UCSD-AML1 (cell line): ENCODE data around the gene ANKEF1.

ENCODE experiments used
- DNase-seq: peaks from one replicate; lab custom pipeline; 2025; ENCODE audit not compliant: unreplicated experiment; lab: John Stamatoyannopoulos, UW

Gene ANKEF1

DNA sequence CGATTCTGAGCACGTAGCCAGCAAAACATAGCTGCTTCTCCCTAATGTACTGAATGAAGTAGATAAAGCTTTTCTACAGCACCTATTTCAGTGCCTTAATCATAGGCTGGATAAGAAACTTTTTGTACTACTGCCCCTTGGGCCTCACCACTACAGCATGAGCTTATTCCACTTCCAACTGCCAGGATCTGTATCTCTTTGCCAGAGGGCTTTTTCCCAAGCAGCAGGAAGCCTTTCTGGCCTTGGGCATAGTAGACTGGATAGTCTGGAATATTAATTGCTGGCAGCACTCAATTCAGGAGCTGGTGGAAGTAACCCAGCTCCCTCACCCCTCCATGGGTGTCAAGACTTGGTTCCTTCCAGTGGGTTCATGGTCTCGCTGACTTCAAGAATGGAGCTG lies 43.6 kb downstream of the ANKEF1 start:
- no peak for DNase-seq

DNA sequence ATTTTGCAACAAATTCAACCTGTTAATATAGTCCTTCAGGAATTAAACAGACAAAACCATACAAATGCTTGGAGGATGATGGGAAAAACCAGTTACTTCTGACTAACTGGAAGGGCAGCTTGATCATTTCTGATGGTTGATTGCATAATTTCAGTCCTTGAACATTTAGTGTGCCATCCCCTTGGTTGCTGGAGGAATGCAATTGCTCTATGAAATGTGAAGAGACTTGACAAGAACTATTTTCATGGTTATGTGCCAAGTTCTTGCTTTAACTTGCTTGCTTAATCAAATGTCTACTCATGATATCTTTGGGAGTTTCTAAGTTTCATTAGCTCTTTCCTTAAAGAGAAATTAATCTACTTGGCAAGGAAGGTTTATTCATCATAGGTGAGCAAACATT lies 45.2 kb downstream of the ANKEF1 start:
- no peak for DNase-seq

DNA sequence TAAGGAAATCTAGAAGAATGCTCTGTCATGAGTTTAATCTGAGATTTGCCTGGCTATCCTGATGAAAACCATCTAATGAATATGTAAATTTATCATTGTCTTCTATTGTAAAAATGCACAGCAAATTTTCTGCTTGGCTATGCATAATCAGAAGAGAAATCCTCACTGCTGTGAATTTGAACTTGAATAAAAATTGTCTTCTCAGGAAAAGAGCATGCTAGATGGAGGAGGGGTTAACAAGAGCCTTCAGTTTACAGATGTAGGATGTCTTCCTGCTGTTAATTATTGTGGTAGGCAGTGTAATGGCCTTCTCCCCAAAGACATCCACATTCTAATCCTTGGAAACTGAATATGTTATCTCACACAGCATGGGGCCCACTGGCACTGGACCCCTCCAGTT lies 45.8 kb downstream of the ANKEF1 start:
- no peak for DNase-seq

DNA sequence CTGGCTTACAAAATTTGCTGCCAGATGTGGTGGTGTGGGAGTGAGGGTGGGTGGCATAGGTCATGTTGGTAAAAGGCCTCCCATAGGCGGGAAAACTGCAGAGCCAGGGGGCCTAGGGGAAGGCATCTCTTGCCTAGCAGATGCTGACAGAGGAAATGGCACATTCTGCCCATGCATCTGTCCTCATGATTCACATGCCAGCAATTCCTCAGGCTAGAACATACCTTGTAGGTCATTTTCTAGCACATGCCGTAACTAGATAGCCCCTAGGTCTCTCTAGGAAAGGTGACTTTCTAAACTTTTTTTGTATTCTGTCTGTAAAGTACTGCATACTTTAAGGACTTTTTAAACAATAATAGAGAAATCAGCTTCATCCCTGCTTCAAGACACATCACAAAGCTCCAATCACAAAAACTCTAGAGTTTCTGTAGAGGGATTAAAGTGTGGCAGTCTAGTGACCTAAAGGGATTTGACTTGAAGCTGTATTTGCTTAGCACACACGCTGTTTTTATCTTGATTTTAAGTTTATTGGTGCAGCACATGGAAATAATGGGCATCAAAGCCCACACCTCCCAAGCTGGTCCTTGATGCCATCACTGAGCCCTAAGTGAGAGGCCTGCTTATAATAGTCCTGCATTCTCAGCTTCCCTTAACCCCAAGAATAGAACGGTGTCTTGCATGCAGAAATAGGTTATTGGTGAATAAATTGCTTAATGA lies 55.2 kb downstream of the ANKEF1 start:
- DNase-seq: no peak

DNA sequence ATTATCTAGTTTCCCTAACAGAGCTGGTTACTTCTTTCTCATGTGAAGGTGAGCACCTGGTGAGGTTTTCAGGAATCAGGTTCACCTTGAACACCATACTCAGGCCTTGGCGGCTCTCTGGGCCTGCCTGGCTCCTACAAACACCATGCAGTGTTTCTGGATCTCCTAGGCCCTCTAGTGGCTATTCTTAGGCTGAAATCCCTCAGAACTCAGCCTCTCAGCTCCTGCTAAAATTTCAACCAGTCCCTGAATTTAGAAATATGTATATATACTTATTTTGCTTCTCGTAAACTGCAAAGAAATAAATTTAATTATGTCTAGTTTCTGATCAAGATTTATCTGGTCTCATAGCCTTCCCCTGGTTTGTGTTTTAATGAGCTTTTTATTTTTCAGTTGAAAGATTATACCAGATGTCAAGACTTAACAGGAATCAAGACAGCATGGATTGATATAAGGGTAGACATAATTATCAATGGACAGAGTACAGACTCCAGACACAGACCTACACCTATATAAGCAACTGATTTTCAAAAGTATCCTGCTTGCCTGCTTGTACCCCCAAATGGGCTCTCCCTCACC lies 55.9 kb downstream of the ANKEF1 start:
- DNase-seq: no peak

DNA sequence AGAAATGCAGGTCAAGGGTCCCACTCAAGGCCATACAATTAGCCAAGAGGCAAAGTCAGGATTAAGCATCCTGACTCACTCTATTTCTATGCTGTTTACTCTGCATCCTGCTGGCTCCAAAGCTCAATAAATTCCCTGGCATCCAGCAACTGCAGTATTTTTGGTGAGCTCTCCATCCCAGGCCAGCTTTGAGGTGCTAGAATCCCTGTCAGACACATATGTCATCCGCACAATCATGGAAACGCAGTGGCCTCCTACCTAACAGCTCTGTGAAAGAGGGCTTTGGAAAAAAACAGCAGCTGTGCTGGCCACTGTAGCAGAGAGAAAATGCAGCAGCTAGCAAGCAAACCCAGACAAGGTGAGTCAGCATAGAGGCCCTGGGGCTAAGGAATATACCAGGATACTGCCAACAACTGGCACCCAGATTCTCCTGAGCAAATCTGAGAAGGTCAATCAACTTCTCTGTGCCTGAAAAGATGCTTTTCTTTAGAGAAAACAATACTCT lies 58.4 kb downstream of the ANKEF1 start:
- no peak for DNase-seq

DNA sequence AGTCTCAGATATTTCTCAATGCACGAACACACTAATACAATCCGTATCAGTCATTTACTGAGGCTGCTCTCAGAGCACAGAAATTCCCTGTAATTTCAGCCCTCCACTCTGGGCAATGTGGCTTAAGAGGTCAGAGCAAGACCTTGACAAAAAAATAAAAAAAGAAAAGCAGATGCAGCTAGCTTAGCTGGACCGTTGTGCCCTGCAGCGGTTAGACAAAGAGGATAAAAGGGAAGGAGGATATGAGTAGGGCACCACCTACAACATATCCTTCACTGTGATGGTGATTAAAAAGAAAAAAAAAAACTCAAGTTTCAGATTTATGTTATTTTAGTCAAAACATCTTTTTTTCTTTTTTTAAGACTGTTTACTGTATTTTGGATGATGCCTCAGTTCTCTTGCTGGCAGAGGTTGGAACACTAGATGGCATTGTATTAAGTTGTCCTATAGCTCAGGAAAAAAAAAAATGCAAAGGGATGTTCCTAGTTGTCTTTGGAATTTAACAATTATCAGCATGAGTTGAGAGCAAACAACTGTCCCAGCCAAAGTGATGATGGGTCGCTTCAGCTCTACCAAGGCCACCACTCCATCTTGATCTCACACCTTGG lies 59.9 kb downstream of the ANKEF1 start:
- DNase-seq: no peak

DNA sequence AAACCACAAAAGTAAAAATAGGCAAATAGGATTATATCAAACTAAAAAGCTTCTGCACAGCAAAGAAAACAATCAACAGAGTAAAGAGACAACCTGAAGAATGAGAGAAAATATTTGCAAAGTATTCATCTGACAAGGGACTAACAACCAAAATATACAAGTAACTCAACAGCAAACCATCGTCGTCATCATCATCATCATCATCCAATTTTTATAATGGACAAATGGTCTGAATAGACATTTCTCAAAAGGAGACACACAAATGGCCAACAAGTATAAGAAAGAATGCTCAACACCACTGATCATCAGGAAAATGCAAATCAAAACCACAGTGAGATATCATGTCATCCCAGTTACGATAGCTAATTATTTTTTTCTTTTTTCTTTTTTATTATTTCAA lies 62.0 kb downstream of the ANKEF1 start:
- DNase-seq: no peak

DNA sequence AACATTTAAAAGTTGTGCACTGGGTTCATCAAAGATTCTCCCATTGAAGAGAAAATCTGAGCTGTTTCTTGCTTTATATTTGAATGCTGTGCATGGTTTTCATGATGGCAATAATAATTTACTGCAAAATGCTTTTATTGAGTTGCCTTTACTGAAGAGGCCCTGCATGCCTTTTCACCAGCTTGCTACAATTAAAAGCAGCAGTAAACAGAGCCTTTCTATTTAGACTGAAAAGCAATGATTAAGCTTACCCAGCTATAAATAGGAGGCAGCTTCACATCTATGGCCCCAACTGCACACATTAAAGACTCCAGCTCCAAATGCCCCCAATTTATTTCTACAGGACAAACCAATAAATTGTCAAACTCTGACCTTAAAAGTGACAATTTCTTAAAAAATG lies 70.3 kb downstream of the ANKEF1 start:
- DNase-seq: no peak
